NCI-H446 (cell line): ENCODE measurements around the gene PACSIN1.
"Not testable (repeated sequence)": the region's sequence is repeated elsewhere in the genome, so short reads cannot be mapped to it uniquely, and the experiment has no call there.

Source experiments
- DNase-seq, 2 experiments: peaks; one replicate each; lab custom pipeline; 2025; lab: John Stamatoyannopoulos, UW

Gene PACSIN1

GRCh38 chr6:34457742-34458735 lies 7.8 kb upstream of the PACSIN1 start:
- no peak for DNase-seq

GRCh38 chr6:34459899-34460593 lies 5.8 kb upstream of the PACSIN1 start:
- DNase-seq = peak in 1 of 2 experiments; percentile 47

GRCh38 chr6:34460796-34461507 lies 4.9 kb upstream of the PACSIN1 start:
- DNase-seq = no peak

- no peak for DNase-seq
Observed at GRCh38 chr6:34462010-34462409, 3.9 kb upstream of the PACSIN1 start.

- no peak for DNase-seq
Observed at GRCh38 chr6:34462551-34462971, 3.3 kb upstream of the PACSIN1 start.

DNA sequence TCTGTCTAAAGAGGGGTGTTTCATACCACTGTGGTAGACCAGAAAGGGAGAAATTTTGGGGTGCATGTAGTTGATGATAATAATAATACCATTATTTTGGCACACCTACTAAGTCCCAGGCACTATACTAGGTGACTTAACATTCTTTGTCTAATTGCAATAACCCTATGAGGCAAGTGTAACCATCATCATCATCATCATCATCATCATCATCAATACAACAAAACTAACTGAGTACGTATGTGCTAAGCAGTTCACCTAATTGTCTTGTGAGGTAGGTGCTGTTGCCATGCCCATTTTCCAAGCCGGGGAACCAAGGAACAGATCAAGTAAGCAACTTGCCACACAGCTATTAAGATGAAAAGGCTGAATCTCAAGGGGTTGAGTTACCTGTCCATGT lies 2.6 kb upstream of the PACSIN1 start:
- DNase-seq = no peak

- no peak for DNase-seq
Observed at GRCh38 chr6:34463849-34464248, 2.0 kb upstream of the PACSIN1 start.

GRCh38 chr6:34466242-34467185 lies 638 bp downstream of the PACSIN1 start:
- DNase-seq = no peak

DNA sequence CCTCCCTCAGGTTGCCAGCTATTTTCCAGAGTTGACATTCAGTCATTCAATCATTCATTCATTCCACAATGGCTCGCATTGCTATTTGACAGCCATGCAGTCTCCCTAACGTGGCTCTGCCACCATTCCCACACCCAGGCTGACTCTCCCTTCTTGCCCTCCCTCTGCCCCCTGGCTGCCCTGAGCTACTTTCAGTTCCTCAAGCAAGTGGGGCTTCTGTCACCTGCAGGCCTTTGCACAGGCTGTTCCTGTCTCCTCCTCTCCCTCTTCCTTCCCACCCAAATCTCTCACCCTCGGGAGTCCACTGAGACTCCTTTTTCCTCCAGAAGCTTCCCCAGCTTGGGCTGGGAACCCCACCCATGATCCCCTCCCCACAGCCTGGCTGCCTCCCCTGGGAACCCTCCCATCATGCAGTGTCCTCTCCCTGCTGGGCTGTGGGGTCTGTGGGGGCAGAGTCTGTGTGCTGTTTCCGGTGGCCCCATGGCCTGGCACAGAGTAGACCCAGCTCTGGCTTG lies 2.6 kb downstream of the PACSIN1 start:
- no peak for DNase-seq

DNA sequence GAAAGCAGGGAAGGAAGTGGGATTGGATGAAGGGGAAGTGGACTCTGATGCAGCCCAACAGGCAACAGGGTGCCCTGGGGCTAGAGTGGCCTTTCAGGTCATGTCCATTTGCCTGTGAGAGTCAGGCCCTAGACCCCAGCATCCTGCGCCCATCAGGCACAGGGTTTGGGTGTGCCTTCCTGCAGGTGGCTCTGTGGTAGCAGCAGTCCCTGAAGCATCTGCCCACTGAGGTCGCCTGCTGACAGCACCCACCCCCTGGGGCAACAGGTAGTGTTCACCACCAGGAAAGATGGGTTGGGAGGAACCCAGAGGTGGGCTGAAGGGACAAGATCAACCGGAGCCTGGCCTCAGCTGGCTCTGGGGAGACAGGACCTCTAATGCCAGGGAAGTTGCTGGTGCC lies 3.6 kb downstream of the PACSIN1 start:
- no peak for DNase-seq

GRCh38 chr6:34472425-34472824 lies 6.5 kb downstream of the PACSIN1 start:
- DNase-seq = no peak

GRCh38 chr6:34473967-34474366 lies 8.1 kb downstream of the PACSIN1 start:
- DNase-seq = no peak

DNA sequence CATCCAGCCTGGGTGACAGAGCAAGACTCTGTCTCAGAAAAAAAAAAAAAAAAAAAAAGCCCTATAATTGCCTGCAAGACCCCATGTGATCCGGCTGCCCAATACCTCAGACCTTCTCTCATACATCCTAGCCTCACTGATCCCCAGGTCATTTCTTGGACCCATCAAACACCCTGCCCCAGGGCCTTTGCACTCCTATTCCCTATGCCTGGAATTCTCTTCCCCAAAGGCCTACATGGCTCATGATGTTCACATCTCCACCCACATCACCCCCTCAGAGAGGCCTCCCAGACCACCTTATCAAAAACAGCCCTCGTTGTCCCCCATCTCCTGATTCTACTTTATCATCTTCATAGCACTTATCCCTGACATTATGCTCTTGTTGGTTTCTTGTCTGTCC lies 8.9 kb downstream of the PACSIN1 start:
- DNase-seq = no peak

DNA sequence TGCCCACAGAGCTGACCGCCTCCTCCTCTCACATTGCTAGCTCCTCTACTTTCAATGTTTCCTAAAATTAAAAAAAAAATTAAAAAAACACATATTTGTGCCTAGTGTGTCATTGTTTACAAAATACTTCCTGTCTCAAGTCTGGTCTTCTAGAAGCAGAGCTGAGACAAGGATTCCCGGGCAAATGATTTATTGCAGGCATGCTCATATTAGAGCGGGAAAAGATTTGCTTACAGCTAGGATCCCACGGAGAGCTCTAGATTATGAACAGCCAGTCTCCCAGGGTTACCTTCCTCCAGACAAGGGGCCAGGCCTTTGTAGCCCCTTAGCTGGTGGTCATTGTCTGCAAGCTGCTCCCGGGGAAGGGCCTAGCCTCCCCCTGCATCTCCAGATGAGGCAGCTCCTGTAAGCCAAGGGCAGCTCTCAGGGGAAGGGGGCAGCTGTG lies 9.4 kb downstream of the PACSIN1 start:
- no peak for DNase-seq

GRCh38 chr6:34475767-34476328 lies 10.0 kb downstream of the PACSIN1 start:
- no peak for DNase-seq

DNA sequence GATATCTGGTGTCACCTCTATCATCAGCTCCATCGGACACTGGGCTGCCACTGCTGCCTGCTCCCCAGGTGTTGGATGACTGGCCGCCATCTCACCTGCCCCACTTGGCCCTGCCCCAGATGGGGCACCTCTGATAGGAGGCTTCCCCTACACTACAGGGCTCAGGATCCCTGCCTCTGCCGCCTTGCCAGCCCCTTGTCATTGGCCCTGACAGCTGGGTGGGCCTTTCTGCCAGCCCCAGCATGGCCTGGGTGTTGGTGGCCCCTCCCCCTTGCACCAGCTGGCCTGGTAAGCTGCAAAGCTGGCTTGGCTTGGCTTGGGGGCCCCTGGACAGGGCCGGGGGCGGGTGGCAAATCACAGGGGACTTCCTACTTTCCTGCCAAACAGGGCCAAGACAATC lies 10.6 kb downstream of the PACSIN1 start:
- peak in 1 of 2 experiments; percentile 56 for DNase-seq

- no peak for DNase-seq
Observed at GRCh38 chr6:34476921-34477320, 11.0 kb downstream of the PACSIN1 start.

GRCh38 chr6:34478796-34479195 lies 12.9 kb downstream of the PACSIN1 start:
- DNase-seq = no peak

GRCh38 chr6:34483781-34484180 lies 17.9 kb downstream of the PACSIN1 start:
- not testable (repeated sequence) for DNase-seq

DNA sequence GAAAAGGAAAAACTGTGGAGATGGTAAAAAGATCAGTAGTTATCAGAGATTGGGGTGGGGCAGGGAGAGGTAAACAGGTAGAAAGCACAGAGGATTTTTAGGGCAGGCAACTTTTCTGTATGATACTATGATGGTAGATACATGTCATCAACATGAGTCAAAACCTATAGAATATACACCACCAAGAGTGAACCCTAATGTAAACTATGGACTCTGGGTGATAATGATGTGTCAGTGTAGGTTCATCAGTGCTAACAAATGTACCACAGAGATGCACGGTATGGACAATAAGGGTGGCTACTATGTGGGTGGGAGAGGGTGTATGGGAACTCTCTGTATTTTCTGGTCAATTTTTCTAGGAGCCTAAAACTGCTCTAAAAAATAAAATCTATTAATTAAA lies 18.5 kb downstream of the PACSIN1 start:
- no peak for DNase-seq

DNA sequence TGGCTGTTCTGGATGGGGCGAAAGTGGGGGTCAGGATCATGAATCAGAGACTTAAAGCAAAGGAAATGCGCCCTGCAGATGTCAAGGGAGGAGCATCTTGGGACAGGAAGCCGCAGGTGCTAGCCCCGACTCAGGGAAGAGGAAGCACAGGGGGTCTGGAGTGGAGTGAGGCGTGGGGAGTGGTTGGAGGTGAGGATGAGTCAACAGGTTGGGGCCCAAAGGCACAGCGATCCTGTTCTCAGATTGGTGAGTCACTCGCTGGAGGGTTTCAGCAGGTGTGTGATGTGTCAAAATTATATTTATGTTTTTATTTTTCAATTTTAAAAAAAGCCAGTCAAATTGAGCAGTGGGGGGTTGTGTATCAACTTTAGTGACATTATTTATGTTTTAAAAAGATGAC lies 19.0 kb downstream of the PACSIN1 start:
- no peak for DNase-seq
